ENCODE measurements around the gene AKAP11.

Gene AKAP11

GRCh38 chr13:42232671-42233070 is 39.3 kb upstream of the AKAP11 start:
- peaks cover 9% of the 10 kb centered on the region for H3K36me3 Mint-ChIP-seq (ENCODE audit: low read depth)
- H3K27ac Mint-ChIP-seq: no peak overlapping the region
- no peaks in the 10 kb centered on the region for H3K4me1 Mint-ChIP-seq
- no peak overlapping the region for H3K4me3 Mint-ChIP-seq
- H3K27me3 Mint-ChIP-seq (ENCODE audit: low read depth): no peaks in the 10 kb centered on the region
- no peaks in the 10 kb centered on the region for H3K9me3 Mint-ChIP-seq
- TF ChIP-seq CTCF (IDR thresholded peaks at IDR 0.05; ENCODE audit: unreplicated experiment in 3 of 3): no peak

- no peaks in the 10 kb centered on the region for H3K27me3 Mint-ChIP-seq (ENCODE audit: low read depth)
- TF ChIP-seq CTCF (IDR thresholded peaks at IDR 0.05; ENCODE audit: unreplicated experiment in 3 of 3): no peak
- H3K27ac Mint-ChIP-seq: no peak overlapping the region
- H3K4me3 Mint-ChIP-seq: no peak overlapping the region
- H3K9me3 Mint-ChIP-seq: no peaks in the 10 kb centered on the region
- peaks cover 9% of the 10 kb centered on the region for H3K36me3 Mint-ChIP-seq (ENCODE audit: low read depth)
- H3K4me1 Mint-ChIP-seq: no peaks in the 10 kb centered on the region
Observed at GRCh38 chr13:42233726-42234125, 38.2 kb upstream of the AKAP11 start.

- Mint-ChIP-seq H3K4me3 (no peak overlapping the region), H3K27me3 (ENCODE audit: low read depth) (no peaks in the 10 kb centered on the region), H3K4me1 (no peaks in the 10 kb centered on the region), H3K27ac (no peak overlapping the region), H3K9me3 (no peaks in the 10 kb centered on the region), H3K36me3 (ENCODE audit: low read depth) (peaks cover 13% of the 10 kb centered on the region)
- no peak for TF ChIP-seq CTCF (IDR thresholded peaks at IDR 0.05; ENCODE audit: unreplicated experiment in 3 of 3)
Observed at GRCh38 chr13:42239161-42239560, 32.8 kb upstream of the AKAP11 start.

- H3K9me3 Mint-ChIP-seq: no peaks in the 10 kb centered on the region
- no peak overlapping the region for H3K4me3 Mint-ChIP-seq
- no peak overlapping the region for H3K27ac Mint-ChIP-seq
- no peak for TF ChIP-seq CTCF (IDR thresholded peaks at IDR 0.05; ENCODE audit: unreplicated experiment in 3 of 3)
- no peaks in the 10 kb centered on the region for H3K27me3 Mint-ChIP-seq (ENCODE audit: low read depth)
- peaks cover 13% of the 10 kb centered on the region for H3K36me3 Mint-ChIP-seq (ENCODE audit: low read depth)
- no peaks in the 10 kb centered on the region for H3K4me1 Mint-ChIP-seq
Observed at GRCh38 chr13:42239644-42240043, 32.3 kb upstream of the AKAP11 start.

- TF ChIP-seq CTCF (IDR thresholded peaks at IDR 0.05; ENCODE audit: unreplicated experiment in 3 of 3): no peak
- H3K9me3 Mint-ChIP-seq: no peaks in the 10 kb centered on the region
- peaks cover 13% of the 10 kb centered on the region for H3K36me3 Mint-ChIP-seq (ENCODE audit: low read depth)
- H3K4me3 Mint-ChIP-seq: no peak overlapping the region
- no peaks in the 10 kb centered on the region for H3K27me3 Mint-ChIP-seq (ENCODE audit: low read depth)
- H3K27ac Mint-ChIP-seq: no peak overlapping the region
- no peaks in the 10 kb centered on the region for H3K4me1 Mint-ChIP-seq
Observed at GRCh38 chr13:42246541-42246940, 25.4 kb upstream of the AKAP11 start.

- TF ChIP-seq CTCF (IDR thresholded peaks at IDR 0.05; ENCODE audit: unreplicated experiment in 3 of 3): no peak
Observed at GRCh38 chr13:42247883-42248282, 24.1 kb upstream of the AKAP11 start.

More at GRCh38 chr13:42247883-42248282, 24.1 kb upstream of the AKAP11 start:
- no peaks in the 10 kb centered on the region for H3K4me1 Mint-ChIP-seq
- H3K4me3 Mint-ChIP-seq: no peak overlapping the region
- H3K36me3 Mint-ChIP-seq (ENCODE audit: low read depth): peaks cover 10% of the 10 kb centered on the region
- no peaks in the 10 kb centered on the region for H3K9me3 Mint-ChIP-seq
- H3K27ac Mint-ChIP-seq: no peak overlapping the region
- no peaks in the 10 kb centered on the region for H3K27me3 Mint-ChIP-seq (ENCODE audit: low read depth)
